K562 (cell line): ENCODE data around the gene MTPN. TPM values are rescaled to one million over a fixed set of nuclear protein-coding genes. Genes with fewer than 3 reads are reported as not detected.

Experiments
- ARID1B ChIP-seq: fragments of 450-650 bp; IDR thresholded peaks from 2 replicates; pipeline ENCODE4 v1.6.1; 2016; ENCODE audit warnings: antibody characterized with exemption, mild to moderate bottlenecking, inconsistent platforms
- ARID3A ChIP-seq: IDR thresholded peaks from 2 replicates; pipeline ENCODE4 v1.6.1; 2012; ENCODE audit warnings: low read depth, low read length, improper control_type of control experiment, borderline replicate concordance
- BACH1 ChIP-seq: fragments of 200-800 bp; sonication (Bioruptor generic); IDR thresholded peaks from 2 replicates; pipeline ENCODE4 v1.6.1; 2016; ENCODE audit warnings: missing genetic modification characterization, missing compliant biosample characterization
- CREM ChIP-seq: IDR thresholded peaks from 2 replicates; pipeline ENCODE4 v1.6.1; 2014; ENCODE audit warnings: antibody characterized with exemption, low read depth
- HCFC1 ChIP-seq: IDR thresholded peaks from 2 replicates; pipeline ENCODE4 v1.6.1; 2012; ENCODE audit warnings: low read depth, low read length, improper control_type of control experiment
- HDAC2 ChIP-seq: fragments of 450-650 bp; IDR thresholded peaks from 2 replicates; pipeline ENCODE4 v1.6.1; 2016; ENCODE audit warnings: mild to moderate bottlenecking
- HOXB6 ChIP-seq: fragments of 250-450 bp; sonication (Bioruptor Pico); IDR thresholded peaks from 2 replicates; pipeline ENCODE4 v1.5.1; 2022; ENCODE audit warnings: mild to moderate bottlenecking, borderline replicate concordance
- MCM5 ChIP-seq: fragments of 450-650 bp; IDR thresholded peaks from 2 replicates; pipeline ENCODE4 v1.6.1; 2016; ENCODE audit warnings: low read depth
- NCOA1 ChIP-seq: fragments of 450-650 bp; IDR thresholded peaks from 2 replicates; pipeline ENCODE4 v1.6.1; 2016; ENCODE audit warnings: low read depth
- NFYB ChIP-seq: IDR thresholded peaks from 2 replicates; pipeline ENCODE4 v1.6.1; 2011; ENCODE audit warnings: mild to moderate bottlenecking, moderate library complexity; ENCODE audit not compliant: insufficient read length; ENCODE audit errors: extremely low read depth
- PBX2 ChIP-seq, 2 experiments: IDR thresholded peaks in 1 of 2; conservative IDR thresholded peaks in 1 of 2; 2 replicates each; pipeline ENCODE4 v1.6.1; 2016; ENCODE audit warnings: low read depth in 2 of 2, mild to moderate bottlenecking in 1 of 2, missing compliant biosample characterization in 1 of 2, missing genetic modification characterization in 1 of 2, moderate library complexity in 1 of 2
- PRPF4 ChIP-seq: fragments of 200-400 bp; formaldehyde crosslinking; IDR thresholded peaks from one replicate; pipeline ENCODE4 v1.6.1; 2017; ENCODE audit warnings: low read length, low read depth, mild to moderate bottlenecking; ENCODE audit not compliant: insufficient read depth, poor library complexity, severe bottlenecking
- SRSF9 ChIP-seq: fragments of 200-400 bp; formaldehyde crosslinking; IDR thresholded peaks from 2 replicates; pipeline ENCODE4 v1.6.1; 2017; ENCODE audit warnings: low read depth, low read length, borderline replicate concordance
- ZFP91 ChIP-seq: sonication (generic); formaldehyde crosslinking; IDR thresholded peaks from 2 replicates; pipeline ENCODE4 v1.8.0; 2022; ENCODE audit warnings: mild to moderate bottlenecking, missing genetic modification reagents
- ZNF184 ChIP-seq: sonication (generic); formaldehyde crosslinking; IDR thresholded peaks from 2 replicates; pipeline ENCODE4 v1.5.0; 2020; ENCODE audit warnings: missing genetic modification reagents
- ZNF239 ChIP-seq: fragments of 250-450 bp; sonication (Bioruptor Pico); IDR thresholded peaks from 2 replicates; pipeline ENCODE4 v1.4.0; 2020; ENCODE audit warnings: mild to moderate bottlenecking
- ZNF75A ChIP-seq: fragments of 450-650 bp; formaldehyde crosslinking; IDR thresholded peaks from 2 replicates; pipeline ENCODE4 v1.4.0; 2020; ENCODE audit warnings: mild to moderate bottlenecking
- polyA plus RNA-seq, 8 experiments: library from polyadenylated mRNA; depleted of rRNA in 4 of 8; stranded (reverse) in 5 of 8; unstranded in 3 of 8; fragments of >200 nt; fragmentation: Nextera tagmentation in 2 of 8; fragmentation: Illumina TruSeq in 1 of 8; extraction: Ambion mirVana in 2 of 8; extraction: Trizol in 1 of 8; gene quantifications; 2 replicates each; pipeline versions ENCODE4 v1.2.1 to v1.2.3, GENCODE V29; 2011 to 2014; ENCODE audit warnings: inconsistent platforms in 1 of 8, missing spikeins in 1 of 8
- total RNA-seq, 7 experiments: library from RNA; depleted of rRNA in 6 of 7; stranded (reverse); fragments of >200 nt in 6 of 7; fragmentation: Illumina TruSeq in 2 of 7; extraction: Trizol in 2 of 7; gene quantifications; 2 replicates each; pipeline versions ENCODE4 v1.2.1 to v1.2.3, GENCODE V29; 2011 to 2021; ENCODE audit warnings: low replicate concordance in 1 of 7
- TF ChIP-seq, protein P1 (sequence below): sonication (generic); IDR thresholded peaks from 2 replicates; pipeline ENCODE4 v1.6.1; 2016
- TF ChIP-seq, protein P2 (sequence below): IDR thresholded peaks from 2 replicates; pipeline ENCODE4 v1.6.1; 2011; ENCODE audit not compliant: insufficient read length; ENCODE audit errors: extremely low read depth

The MTPN gene
- total and polyA plus RNA-seq, 9 of the 15 experiments (the other 6 are each of a cell fraction or from before 2014, with no cell fraction given), result 68.5 to 261 (median 156) TPM

GRCh38 chr7:135940077-135941075 is 36.8 kb downstream of the MTPN start (continued):
- no peak for TF ChIP-seq ARID3A
- no peak; the same call in 1 of the 2 replicates for TF ChIP-seq BACH1 (tag)
- no peak for TF ChIP-seq HOXB6
- TF ChIP-seq ARID1B, result no peak
- TF ChIP-seq ZNF184 (CRISPR knock-in tag), result no peak
- TF ChIP-seq, protein P1, sequence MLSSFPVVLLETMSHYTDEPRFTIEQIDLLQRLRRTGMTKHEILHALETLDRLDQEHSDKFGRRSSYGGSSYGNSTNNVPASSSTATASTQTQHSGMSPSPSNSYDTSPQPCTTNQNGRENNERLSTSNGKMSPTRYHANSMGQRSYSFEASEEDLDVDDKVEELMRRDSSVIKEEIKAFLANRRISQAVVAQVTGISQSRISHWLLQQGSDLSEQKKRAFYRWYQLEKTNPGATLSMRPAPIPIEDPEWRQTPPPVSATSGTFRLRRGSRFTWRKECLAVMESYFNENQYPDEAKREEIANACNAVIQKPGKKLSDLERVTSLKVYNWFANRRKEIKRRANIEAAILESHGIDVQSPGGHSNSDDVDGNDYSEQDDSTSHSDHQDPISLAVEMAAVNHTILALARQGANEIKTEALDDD, result no peak
- no peak for TF ChIP-seq CREM
- no peak for TF ChIP-seq HDAC2
- no peak for TF ChIP-seq ZNF75A
- no peak for TF ChIP-seq ZFP91 (CRISPR knock-in tag)
- TF ChIP-seq, protein P2, sequence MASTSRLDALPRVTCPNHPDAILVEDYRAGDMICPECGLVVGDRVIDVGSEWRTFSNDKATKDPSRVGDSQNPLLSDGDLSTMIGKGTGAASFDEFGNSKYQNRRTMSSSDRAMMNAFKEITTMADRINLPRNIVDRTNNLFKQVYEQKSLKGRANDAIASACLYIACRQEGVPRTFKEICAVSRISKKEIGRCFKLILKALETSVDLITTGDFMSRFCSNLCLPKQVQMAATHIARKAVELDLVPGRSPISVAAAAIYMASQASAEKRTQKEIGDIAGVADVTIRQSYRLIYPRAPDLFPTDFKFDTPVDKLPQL, result no peak
- no peak for TF ChIP-seq MCM5
- TF ChIP-seq NFYB, result no peak
- no peak for TF ChIP-seq PRPF4
- 0 out of 2 replicates have a peak, but pooled peaks have one; percentile 21 for TF ChIP-seq ZNF239
- no peak for TF ChIP-seq NCOA1
- TF ChIP-seq HCFC1, result no peak
- no peak for TF ChIP-seq SRSF9
- no peak for TF ChIP-seq PBX2 (CRISPR knock-in tag; IDR thresholded peaks at IDR 0.05; ENCODE audit: low read depth)
- no peak for TF ChIP-seq PBX2 (tag; conservative IDR thresholded peaks at IDR 0.05; ENCODE audit: low read depth)
